ENCODE results near the gene MAP4K3.

The MAP4K3 gene

DNA sequence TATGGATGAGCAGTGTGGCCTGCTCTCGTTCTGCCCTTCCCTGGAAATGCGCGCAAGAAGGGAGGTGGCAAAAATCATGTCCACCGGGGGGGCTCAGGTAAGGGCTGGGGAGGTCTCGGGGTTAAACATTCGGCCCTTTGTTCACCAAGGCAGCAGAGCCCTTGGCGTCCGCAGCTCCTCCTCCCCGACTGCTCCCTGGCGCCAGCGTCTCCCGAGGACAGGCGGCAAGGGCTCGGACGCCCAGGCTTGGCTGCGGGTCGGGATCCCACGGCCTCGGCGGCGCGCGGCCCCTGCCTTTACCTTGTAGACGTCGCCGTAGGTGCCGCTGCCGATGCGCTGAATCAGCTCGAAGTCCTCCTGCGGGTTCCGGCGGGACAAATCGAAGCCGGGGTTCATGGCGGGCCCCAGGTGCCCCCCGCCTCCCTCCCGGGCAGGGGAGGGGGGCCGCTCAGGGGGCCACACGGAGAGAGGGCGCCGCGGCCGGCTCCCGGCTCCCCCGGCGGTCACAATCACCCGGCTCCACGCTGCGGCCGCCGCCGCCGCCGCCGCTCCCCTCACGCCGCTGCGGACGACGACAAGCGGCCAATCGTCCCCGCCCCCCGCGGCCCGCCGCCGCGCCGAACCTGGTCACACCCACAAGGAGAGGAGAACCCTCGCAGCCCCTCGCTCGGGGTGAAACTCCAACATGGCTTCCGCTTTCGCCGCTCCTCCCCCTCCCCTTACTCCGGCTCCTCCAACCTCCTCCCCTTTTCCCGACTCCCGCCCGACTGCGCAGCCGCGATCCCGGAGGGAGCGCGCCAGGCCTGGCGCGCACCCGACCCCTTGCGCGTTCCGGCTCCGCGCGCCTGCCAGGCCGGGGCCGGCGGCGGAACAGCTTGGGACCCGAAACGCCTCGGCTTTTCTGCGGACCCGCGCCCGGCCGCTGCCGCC, at the start of gene MAP4K3:
Gene MAP4K3 (minus strand): TSS at position 694 of the 930 bp plus-strand sequence. CDS start 298 bp downstream, at position 396.
- peak; percentile 67 to 71 for DNase-seq (ENCODE audit: low read depth in 2 of 2)

- no peak for DNase-seq (ENCODE audit: low read depth in 2 of 2)
These were observed 49.0 kb upstream of the MAP4K3 start for GRCh38 chr2:39486071-39486470.

- DNase-seq (ENCODE audit: low read depth in 2 of 2): no peak
These were observed 47.8 kb upstream of the MAP4K3 start for GRCh38 chr2:39484620-39485495.

- no peak for DNase-seq (ENCODE audit: low read depth in 2 of 2)
These were observed 47.1 kb upstream of the MAP4K3 start for GRCh38 chr2:39484206-39484605.

DNA sequence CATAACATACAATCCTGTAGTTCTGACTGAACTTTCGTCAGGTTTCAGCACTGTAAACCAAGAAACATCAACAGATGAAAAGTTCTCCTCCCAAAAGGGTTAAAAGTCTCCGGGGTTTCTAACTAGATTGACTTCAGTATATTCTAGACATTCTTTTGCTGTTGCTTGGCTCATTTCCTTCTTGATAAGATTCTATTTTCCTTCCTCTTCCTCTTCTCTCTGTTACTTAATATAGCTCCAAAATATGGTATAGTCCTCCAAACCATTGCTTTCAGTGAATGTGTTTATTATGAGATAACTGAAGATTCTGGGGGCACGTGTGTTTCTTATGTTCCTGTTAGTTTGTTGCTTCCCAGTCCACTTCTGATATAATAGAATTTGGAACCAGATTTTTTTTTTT, 46.4 kb upstream of the MAP4K3 start:
- no peak for DNase-seq (ENCODE audit: low read depth in 2 of 2)

- DNase-seq (ENCODE audit: low read depth in 2 of 2): no peak
These were observed 44.5 kb upstream of the MAP4K3 start for GRCh38 chr2:39481611-39482010.

DNA sequence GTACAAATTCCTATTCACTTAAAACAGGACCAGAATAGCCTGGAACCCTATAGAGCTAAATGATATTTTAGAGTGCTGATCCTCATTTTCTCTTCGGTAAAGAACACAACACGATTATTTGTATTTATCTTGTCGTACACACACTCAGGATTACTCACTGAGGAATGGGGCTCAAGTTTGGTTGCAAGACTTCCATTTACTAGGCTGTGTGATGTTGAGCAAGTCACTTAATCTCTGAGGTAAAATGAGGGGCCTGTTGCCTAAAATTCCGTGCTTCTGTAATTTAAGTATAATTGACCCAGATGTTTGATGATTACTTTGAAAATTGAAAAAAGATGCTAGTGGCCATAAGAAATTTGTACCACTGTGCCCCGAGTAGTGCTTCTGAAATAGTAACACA, 42.6 kb upstream of the MAP4K3 start:
- DNase-seq (ENCODE audit: low read depth in 2 of 2): no peak

- no peak for DNase-seq (ENCODE audit: low read depth in 2 of 2)
These were observed 42.1 kb upstream of the MAP4K3 start for GRCh38 chr2:39479053-39479670.

- no peak for DNase-seq (ENCODE audit: low read depth in 2 of 2)
These were observed 39.4 kb upstream of the MAP4K3 start for GRCh38 chr2:39476524-39476923.

GRCh38 chr2:39475006-39475405, 37.9 kb upstream of the MAP4K3 start:
- DNase-seq (ENCODE audit: low read depth in 2 of 2): no peak

- no peak for DNase-seq (ENCODE audit: low read depth in 2 of 2)
These were observed 33.5 kb upstream of the MAP4K3 start for GRCh38 chr2:39470580-39470979.

- no peak for DNase-seq (ENCODE audit: low read depth in 2 of 2)
These were observed 32.7 kb upstream of the MAP4K3 start for GRCh38 chr2:39469807-39470206.

GRCh38 chr2:39468579-39469451, 31.7 kb upstream of the MAP4K3 start:
- DNase-seq (ENCODE audit: low read depth in 2 of 2): no peak

DNA sequence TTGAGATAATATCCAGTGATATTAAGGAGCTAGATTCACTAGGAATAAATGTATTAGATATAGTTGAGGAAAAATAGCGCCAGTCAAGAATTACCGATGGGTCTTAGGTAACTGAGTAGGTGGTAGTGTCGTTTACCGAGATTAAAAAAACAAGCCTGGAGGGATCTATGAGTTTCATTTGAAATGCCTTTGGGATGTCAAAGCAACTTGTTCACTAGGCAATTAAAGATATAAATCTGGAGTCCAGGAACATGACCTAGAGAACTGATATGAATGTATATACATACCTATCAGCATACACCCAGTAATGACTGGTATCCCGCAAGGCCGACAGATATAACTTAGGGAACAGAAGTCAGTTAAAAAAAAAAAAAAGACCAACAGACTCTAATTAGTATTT, 29.2 kb upstream of the MAP4K3 start:
- no peak for DNase-seq (ENCODE audit: low read depth in 2 of 2)

GRCh38 chr2:39464864-39465263, 27.8 kb upstream of the MAP4K3 start:
- no peak for DNase-seq (ENCODE audit: low read depth in 2 of 2)

DNA sequence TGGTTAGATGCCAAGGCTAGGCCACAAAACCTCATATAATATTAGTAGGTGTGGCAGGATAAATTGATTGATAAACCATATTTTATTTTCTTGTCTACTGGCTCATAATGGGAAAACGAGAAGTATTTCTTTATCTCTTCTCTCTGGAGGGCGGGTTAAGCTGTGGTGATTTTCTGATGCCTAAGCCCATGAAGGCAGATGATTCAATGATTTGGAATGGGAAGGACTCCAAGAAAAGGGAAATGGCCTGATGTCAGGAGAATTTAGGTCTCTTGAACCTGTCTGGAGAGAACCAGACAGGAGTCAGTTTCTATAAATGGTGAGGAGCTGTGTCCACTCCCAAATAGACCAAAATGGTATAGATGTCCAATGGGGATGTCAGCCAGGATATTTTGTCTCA, 18.7 kb upstream of the MAP4K3 start:
- DNase-seq (ENCODE audit: low read depth in 2 of 2): no peak

- no peak for DNase-seq (ENCODE audit: low read depth in 2 of 2)
These were observed 15.3 kb upstream of the MAP4K3 start for GRCh38 chr2:39452396-39452795.

DNA sequence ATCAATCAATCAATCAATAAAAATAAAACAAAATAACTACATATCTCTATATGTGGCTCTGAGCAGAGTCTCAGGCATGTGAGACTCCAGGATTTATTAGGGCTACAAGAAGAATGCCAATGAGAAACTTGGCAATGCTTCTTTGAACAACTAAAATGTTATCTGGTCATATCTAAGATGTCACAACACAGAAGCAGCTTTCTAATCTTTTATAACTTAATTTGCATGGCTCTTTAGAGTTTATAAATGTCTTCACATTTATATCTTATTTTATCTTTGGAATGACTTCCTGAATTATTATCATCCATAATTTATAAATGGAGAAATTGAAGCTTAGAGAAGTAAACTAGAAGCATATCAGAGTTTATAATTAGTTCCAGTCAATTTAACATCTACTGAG, 14.9 kb upstream of the MAP4K3 start:
- no peak for DNase-seq (ENCODE audit: low read depth in 2 of 2)

GRCh38 chr2:39448169-39448502, 11.1 kb upstream of the MAP4K3 start:
- no peak for DNase-seq (ENCODE audit: low read depth in 2 of 2)

GRCh38 chr2:39447266-39448168, 10.4 kb upstream of the MAP4K3 start:
- DNase-seq (ENCODE audit: low read depth in 2 of 2): no peak

All from stimulated activated CD4-positive, alpha-beta T cell treated with anti-CD3 and anti-CD28 coated beads, Interleukin-15, amount 100 ng/mL, for 48 hours (primary cell).